Nephron (organoid): Measurements from ENCODE around the gene GNAL.
A peak's percentile ranks its signal among the peaks of the same experiment; 100 is the strongest.

Experiments used
- H3K27ac Mint-ChIP-seq, 3 experiments: 2 replicates each; pipeline ENCODE4 v1.8.0; 2020; ENCODE audit warnings: mixed read lengths in 3 of 3, mild to moderate bottlenecking in 2 of 3, moderate library complexity in 1 of 3
- H3K27me3 Mint-ChIP-seq: 2 replicates; pipeline ENCODE4 v1.8.0; 2021; ENCODE audit warnings: low read depth, mild to moderate bottlenecking, moderate library complexity, mixed read lengths
- H3K36me3 Mint-ChIP-seq: 2 replicates; pipeline ENCODE4 v1.8.0; 2020; ENCODE audit warnings: low read depth, mixed read lengths
- H3K4me1 Mint-ChIP-seq: 2 replicates; pipeline ENCODE4 v1.8.0; 2020; ENCODE audit warnings: mixed read lengths
- H3K4me3 Mint-ChIP-seq, 3 experiments: 2 replicates each; pipeline ENCODE4 v1.8.0; 2020; ENCODE audit warnings: mild to moderate bottlenecking in 3 of 3, mixed read lengths in 3 of 3, moderate library complexity in 2 of 3
- H3K9me3 Mint-ChIP-seq: 2 replicates; pipeline ENCODE4 v1.8.0; 2020; ENCODE audit warnings: mixed read lengths
- TF ChIP-seq, protein P1 (sequence below), 3 experiments: fragments of 200-600 bp; sonication (generic); IDR thresholded peaks; one replicate each; pipeline ENCODE4 v1.5.0; 2021; ENCODE audit warnings: antibody characterized with exemption in 3 of 3; ENCODE audit not compliant: unreplicated experiment in 3 of 3

Gene GNAL

GRCh38 chr18:11719621-11720020 lies 30.6 kb downstream of the GNAL start:
- Mint-ChIP-seq H3K36me3 (no peaks in the 10 kb centered on the region), H3K27ac (no peak overlapping the region), H3K4me3 (no peak overlapping the region), H3K27me3 (no peaks in the 10 kb centered on the region), H3K9me3 (no peaks in the 10 kb centered on the region), H3K4me1 (peaks cover 13% of the 10 kb centered on the region)
- TF ChIP-seq, protein P1, sequence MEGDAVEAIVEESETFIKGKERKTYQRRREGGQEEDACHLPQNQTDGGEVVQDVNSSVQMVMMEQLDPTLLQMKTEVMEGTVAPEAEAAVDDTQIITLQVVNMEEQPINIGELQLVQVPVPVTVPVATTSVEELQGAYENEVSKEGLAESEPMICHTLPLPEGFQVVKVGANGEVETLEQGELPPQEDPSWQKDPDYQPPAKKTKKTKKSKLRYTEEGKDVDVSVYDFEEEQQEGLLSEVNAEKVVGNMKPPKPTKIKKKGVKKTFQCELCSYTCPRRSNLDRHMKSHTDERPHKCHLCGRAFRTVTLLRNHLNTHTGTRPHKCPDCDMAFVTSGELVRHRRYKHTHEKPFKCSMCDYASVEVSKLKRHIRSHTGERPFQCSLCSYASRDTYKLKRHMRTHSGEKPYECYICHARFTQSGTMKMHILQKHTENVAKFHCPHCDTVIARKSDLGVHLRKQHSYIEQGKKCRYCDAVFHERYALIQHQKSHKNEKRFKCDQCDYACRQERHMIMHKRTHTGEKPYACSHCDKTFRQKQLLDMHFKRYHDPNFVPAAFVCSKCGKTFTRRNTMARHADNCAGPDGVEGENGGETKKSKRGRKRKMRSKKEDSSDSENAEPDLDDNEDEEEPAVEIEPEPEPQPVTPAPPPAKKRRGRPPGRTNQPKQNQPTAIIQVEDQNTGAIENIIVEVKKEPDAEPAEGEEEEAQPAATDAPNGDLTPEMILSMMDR (IDR thresholded peaks at IDR 0.05; ENCODE audit: unreplicated experiment in 3 of 3): no peak

- TF ChIP-seq, protein P1 (IDR thresholded peaks at IDR 0.05; ENCODE audit: unreplicated experiment in 3 of 3): no peak
- Mint-ChIP-seq H3K4me3 (no peak overlapping the region), H3K27me3 (no peaks in the 10 kb centered on the region), H3K36me3 (no peaks in the 10 kb centered on the region), H3K9me3 (no peaks in the 10 kb centered on the region), H3K27ac (no peak overlapping the region), H3K4me1 (peaks cover 13% of the 10 kb centered on the region)
These were observed 32.7 kb downstream of the GNAL start for GRCh38 chr18:11721720-11722119.

DNA sequence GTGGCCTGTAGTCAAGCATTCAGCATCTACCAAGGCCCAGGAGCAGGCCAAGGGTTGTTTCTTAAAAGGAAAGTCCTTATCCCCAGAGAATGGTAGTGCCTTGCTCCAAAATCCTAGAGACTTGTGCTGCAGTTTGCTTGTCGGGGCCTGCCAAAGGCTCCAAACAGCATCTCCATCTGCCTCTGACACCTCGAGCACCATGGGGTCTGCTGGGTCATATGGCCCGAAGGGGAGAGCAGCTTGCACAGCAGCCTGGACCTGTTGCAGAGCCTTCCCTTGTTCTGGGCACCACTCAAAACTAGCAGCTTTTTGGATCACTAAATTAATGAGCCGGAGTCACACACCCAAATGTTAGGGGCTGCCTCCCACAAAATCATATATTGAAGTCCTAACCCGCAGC lies 35.7 kb downstream of the GNAL start:
- Mint-ChIP-seq H3K27ac (no peak overlapping the region), H3K4me1 (peaks cover 13% of the 10 kb centered on the region), H3K9me3 (no peaks in the 10 kb centered on the region), H3K27me3 (no peaks in the 10 kb centered on the region), H3K36me3 (no peaks in the 10 kb centered on the region), H3K4me3 (no peak overlapping the region)
- TF ChIP-seq, protein P1 (IDR thresholded peaks at IDR 0.05; ENCODE audit: unreplicated experiment in 3 of 3): no peak

DNA sequence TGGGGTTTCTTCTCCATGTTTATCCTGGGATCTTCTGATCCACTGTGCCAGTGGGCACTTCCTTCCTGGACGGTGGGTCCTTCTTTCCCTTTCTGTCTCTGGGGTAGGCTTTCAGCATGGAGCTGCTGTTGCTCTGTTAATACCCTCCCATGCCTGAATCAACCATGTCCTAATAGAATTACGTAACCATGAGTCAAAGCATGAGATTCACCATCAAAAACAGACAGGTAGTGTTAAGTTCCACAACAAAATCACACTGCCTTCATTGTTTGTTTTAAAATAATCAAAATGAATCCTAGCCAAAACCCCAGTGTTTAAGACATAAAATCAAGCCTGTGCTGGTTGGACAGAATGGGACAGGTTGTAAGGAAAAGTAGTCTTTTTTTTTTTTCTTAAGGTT lies 37.5 kb downstream of the GNAL start:
- peaks cover 13% of the 10 kb centered on the region for H3K4me1 Mint-ChIP-seq
- TF ChIP-seq, protein P1 (IDR thresholded peaks at IDR 0.05; ENCODE audit: unreplicated experiment in 3 of 3): no peak
- peaks cover under 1% of the 10 kb centered on the region for H3K27me3 Mint-ChIP-seq
- no peak overlapping the region for H3K27ac Mint-ChIP-seq
- no peaks in the 10 kb centered on the region for H3K9me3 Mint-ChIP-seq
- H3K4me3 Mint-ChIP-seq: no peak overlapping the region
- H3K36me3 Mint-ChIP-seq: no peaks in the 10 kb centered on the region

DNA sequence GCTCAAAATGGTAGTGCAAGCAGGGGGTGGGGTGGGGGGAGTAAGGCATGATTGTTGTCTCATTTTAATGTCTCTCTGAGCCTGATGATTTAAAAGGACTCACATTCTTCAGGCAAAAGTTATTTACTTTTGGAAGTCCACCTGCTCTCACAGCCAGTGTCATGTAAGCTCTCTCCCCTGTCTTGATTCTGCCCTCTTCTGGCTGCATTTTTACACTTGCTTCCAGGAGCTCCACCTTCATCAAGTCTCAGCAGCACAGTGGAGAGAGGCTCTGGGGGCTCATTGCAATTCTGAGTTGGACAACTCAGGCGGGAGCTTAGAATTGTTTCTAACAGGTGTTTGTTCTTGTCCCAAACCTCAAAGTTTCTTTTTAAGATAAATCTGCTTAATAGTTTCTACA lies 39.2 kb downstream of the GNAL start:
- H3K4me1 Mint-ChIP-seq: peaks cover 12% of the 10 kb centered on the region
- H3K27ac Mint-ChIP-seq: no peak overlapping the region
- H3K27me3 Mint-ChIP-seq: peaks cover 5% of the 10 kb centered on the region
- H3K9me3 Mint-ChIP-seq: no peaks in the 10 kb centered on the region
- H3K36me3 Mint-ChIP-seq: no peaks in the 10 kb centered on the region
- TF ChIP-seq, protein P1 (IDR thresholded peaks at IDR 0.05; ENCODE audit: unreplicated experiment in 3 of 3): peak; percentile 14 to 31 (median 19)
- no peak overlapping the region for H3K4me3 Mint-ChIP-seq

GRCh38 chr18:11729556-11729955 lies 40.5 kb downstream of the GNAL start:
- H3K36me3 Mint-ChIP-seq: no peaks in the 10 kb centered on the region
- H3K27me3 Mint-ChIP-seq: peaks cover 5% of the 10 kb centered on the region
- H3K4me3 Mint-ChIP-seq: no peak overlapping the region
- H3K4me1 Mint-ChIP-seq: no peaks in the 10 kb centered on the region
- TF ChIP-seq, protein P1 (IDR thresholded peaks at IDR 0.05; ENCODE audit: unreplicated experiment in 3 of 3): no peak
- H3K27ac Mint-ChIP-seq: no peak overlapping the region
- no peaks in the 10 kb centered on the region for H3K9me3 Mint-ChIP-seq
